GM10847 (cell line): Measurements from ENCODE around the gene PAQR9.

Source experiments
- POLR2A ChIP-seq: IDR thresholded peaks from 2 replicates; pipeline ENCODE4 v1.6.1; 2011; ENCODE audit not compliant: insufficient read length; ENCODE audit errors: extremely low read depth

The PAQR9 gene

GRCh38 chr3:142914286-142914811 lies 49.1 kb downstream of the PAQR9 start:
- TF ChIP-seq POLR2A: no peak

DNA sequence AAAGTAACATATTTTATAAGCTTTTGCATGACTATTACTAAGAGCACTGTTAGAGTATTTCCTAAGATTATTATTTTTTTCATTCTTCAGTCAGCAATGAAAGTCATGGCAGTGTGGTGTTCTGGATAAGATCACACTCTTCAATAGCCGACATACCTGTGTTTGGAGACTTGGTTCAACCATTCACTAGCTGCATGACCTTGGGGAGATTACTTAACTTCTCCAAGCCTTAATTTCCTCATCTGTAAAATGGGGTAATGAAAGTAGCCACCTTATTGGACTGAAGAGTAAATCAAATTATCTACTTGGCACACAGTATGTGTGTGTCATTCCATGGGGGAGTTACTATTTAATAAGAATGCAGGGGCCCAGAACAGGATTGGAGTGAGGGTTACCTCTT lies 50.0 kb downstream of the PAQR9 start:
- TF ChIP-seq POLR2A: no peak

DNA sequence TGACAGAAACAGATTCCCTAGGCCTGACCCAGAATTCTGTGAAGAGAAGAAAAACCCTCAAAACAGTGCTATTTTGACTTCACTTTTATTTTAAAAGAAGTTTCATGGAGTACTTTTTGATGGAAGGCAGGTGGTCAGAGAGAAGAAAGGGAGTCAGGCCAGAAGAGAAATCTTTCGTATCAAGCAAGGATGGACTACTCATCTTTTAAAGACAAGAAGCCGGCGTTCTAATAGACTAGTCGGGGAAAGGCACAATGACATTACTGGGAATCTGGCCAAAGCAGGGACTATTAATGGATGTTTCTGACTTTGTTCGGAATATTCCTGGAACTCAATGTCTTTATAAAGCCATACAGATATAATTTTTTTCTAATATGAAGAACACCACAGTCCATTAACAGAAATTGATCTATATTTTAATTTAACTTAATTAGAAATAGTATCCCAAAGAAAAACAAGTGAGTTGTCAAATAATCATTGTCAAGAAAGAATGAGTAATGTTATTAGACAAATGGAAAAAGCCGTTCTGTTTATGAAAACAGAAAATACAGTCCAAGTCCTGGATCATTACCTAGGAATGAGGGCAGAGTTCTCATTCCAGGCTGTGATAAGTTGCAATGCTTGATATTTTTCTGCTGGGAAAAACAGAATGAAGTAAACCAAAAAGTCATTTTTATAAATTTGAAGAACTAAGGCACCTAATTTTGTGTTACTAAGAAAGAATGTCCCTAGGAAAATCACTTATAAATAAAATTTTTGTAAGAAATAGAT lies 50.9 kb downstream of the PAQR9 start:
- no peak for TF ChIP-seq POLR2A
